ENCODE data around the gene OPN1MW2.
"Not testable (repeated sequence)": the region's sequence is repeated elsewhere in the genome, so short reads cannot be mapped to it uniquely, and the experiment has no call there.

The OPN1MW2 gene

DNA sequence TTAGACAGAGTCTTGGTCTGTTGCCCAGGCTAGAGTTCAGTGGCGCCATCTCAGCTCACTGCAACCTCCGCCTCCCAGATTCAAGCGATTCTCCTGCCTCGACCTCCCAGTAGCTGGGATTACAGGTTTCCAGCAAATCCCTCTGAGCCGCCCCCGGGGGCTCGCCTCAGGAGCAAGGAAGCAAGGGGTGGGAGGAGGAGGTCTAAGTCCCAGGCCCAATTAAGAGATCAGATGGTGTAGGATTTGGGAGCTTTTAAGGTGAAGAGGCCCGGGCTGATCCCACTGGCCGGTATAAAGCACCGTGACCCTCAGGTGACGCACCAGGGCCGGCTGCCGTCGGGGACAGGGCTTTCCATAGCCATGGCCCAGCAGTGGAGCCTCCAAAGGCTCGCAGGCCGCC is at the start of gene OPN1MW2:
OPN1MW2 (plus strand) TSS at position 301 of the 400 bp plus-strand sequence; CDS start at position 361, 60 bp downstream.
- DNase-seq (ENCODE audit: low read depth), result not testable (repeated sequence)

DNA sequence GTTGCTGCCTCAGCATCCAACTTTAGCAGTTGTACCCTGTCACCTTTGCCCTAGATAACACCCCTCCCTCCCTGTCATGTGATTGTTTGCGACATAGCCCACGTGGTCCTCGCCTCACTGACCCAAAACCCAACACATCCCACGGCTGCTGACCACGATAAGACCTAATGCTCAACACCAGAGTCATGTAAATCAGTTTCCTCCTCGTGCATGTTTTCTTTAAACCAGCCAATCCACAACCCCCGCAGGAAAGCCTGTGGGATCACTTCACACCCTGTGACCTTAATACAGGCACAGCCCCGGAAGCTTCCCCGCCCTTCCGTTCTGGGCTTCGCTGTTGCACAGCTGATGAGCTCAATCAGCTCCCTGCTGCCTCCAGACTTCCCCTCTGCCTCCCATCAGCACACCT is 47.0 kb upstream of the OPN1MW2 start:
- DNase-seq (ENCODE audit: low read depth), result not testable (repeated sequence)

DNA sequence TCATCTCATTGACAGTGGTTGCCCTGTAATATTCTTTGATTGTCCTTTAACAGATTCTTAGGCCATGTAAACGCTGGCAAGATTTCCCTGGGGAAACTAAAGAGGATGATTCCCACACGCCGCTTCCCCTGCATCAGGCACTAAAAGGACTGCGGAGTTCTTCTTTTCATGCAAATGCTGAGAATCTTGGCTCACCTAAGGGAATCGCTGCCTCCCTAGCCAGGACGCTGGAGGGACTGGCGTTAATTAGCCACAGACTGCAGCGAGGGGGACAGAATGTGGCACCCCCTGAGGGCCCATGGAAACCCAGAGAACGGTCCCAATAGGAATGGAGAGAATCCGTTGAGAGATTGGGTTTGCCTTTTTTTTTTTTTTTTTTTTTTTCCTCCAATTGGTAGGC is 45.2 kb upstream of the OPN1MW2 start:
- not testable (repeated sequence) for DNase-seq (ENCODE audit: low read depth)

DNA sequence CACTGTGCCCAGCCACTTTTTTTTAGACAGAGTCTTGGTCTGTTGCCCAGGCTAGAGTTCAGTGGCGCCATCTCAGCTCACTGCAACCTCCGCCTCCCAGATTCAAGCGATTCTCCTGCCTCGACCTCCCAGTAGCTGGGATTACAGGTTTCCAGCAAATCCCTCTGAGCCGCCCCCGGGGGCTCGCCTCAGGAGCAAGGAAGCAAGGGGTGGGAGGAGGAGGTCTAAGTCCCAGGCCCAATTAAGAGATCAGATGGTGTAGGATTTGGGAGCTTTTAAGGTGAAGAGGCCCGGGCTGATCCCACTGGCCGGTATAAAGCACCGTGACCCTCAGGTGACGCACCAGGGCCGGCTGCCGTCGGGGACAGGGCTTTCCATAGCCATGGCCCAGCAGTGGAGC is 37.3 kb upstream of the OPN1MW2 start, which contains the start of gene OPN1MW:
OPN1MW (plus strand) TSS at position 301 of the 400 bp plus-strand sequence; CDS start at position 383, 82 bp downstream.
- not testable (repeated sequence) for DNase-seq (ENCODE audit: low read depth)

DNA sequence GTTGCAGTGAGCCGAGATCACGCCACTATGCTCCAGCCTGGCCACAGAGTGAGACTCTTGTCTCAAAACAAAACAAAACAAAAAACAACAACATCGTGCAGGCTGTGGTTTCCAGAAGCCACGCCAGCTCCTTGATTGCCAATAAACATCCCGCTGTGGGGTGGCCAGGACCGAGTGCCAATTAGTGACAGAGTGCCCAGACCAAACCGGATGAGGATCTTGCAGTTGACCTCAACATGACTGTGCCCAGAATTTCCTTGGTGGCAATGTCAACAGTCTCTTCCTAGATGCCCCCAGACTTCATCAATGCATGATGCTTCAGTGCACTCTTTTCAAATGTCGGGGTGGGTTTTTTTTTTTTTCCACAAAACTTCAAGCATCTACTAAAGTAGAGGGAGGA is 35.8 kb upstream of the OPN1MW2 start:
- DNase-seq (ENCODE audit: low read depth), result not testable (repeated sequence)

- DNase-seq (ENCODE audit: low read depth), result not testable (repeated sequence)
Measured at GRCh38 chrX:154192846-154193245, 26.7 kb upstream of the OPN1MW2 start.

DNA sequence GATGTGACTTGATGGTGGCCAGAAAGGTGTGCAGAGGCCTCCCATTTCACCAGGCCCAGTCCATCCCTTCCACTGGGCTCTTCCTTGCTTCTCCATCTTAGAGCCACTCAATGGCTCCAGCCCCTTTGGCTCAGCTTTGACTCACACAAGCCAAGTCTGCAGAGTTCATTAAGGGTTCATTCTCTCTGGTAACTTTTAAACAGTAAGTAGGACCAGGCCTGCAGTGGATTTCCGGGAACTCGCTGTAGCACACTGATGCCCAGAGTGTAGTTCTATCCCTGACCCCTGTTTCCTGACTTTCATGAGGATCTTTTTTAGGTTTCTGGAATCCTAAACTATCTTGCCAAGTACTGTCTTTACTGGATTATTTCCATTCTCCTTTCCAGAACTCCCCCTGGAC is 25.2 kb upstream of the OPN1MW2 start:
- not testable (repeated sequence) for DNase-seq (ENCODE audit: low read depth)

DNA sequence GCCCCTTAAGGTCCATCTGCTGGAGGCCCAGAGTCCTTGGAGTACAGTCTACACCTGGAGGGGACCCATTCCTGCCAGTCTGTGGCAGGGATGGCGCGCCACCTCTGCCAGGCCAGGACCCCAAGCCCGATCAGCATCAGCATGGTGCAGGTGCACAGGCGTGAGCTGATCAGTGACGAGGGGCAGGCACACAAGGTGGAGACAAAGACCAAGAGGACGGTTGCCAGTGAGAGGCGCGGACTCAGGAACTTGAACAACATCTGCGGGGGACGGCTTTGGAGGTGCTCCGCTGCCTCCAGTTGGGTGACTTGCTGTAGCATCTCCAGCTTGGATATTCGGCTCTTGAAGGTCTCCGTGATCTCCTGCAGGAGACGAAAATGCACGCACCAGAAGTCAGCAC is 23.1 kb upstream of the OPN1MW2 start:
- DNase-seq (ENCODE audit: low read depth), result not testable (repeated sequence)

DNA sequence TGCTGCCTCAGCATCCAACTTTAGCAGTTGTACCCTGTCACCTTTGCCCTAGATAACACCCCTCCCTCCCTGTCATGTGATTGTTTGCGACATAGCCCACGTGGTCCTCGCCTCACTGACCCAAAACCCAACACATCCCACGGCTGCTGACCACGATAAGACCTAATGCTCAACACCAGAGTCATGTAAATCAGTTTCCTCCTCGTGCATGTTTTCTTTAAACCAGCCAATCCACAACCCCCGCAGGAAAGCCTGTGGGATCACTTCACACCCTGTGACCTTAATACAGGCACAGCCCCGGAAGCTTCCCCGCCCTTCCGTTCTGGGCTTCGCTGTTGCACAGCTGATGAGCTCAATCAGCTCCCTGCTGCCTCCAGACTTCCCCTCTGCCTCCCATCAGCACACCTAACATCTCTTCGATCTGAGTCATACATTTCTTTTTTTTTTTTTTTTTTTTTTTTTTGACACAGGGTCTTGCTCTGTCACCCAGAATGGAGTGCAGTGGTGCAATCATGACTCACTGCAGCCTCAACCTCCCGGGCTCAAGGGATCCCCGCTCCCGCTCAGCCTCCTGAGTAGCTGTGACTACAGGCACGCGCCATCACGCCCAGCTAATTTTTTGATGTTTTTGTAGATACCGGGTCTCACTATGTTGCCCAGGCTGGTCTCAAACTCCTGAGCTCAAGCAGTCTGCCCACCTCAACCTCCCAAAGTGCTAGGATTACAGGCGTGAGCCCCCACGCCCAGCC is 9.7 kb upstream of the OPN1MW2 start:
- not testable (repeated sequence) for DNase-seq (ENCODE audit: low read depth)

DNA sequence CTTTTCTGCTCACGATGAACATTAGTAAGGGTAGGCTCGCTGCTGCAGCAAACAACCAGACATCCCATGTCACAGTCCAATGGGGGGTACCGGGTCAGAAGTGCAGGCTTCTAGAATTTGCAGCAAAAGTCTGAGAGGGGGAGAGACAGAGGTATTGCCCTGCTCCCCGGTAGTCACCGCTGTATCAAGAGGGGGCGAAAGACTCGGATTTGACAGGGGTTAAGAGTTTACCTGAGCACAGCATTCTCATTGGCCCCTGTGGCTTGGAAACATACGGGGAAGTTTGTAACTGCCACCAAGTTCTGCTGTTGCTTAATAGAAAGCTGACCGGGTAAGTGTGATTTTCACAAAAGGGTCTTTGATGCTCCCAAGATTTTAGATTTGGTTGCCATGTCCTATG is 8.5 kb upstream of the OPN1MW2 start:
- DNase-seq (ENCODE audit: low read depth), result not testable (repeated sequence)

GRCh38 chrX:154211499-154211898 is 8.1 kb upstream of the OPN1MW2 start:
- not testable (repeated sequence) for DNase-seq (ENCODE audit: low read depth)

DNA sequence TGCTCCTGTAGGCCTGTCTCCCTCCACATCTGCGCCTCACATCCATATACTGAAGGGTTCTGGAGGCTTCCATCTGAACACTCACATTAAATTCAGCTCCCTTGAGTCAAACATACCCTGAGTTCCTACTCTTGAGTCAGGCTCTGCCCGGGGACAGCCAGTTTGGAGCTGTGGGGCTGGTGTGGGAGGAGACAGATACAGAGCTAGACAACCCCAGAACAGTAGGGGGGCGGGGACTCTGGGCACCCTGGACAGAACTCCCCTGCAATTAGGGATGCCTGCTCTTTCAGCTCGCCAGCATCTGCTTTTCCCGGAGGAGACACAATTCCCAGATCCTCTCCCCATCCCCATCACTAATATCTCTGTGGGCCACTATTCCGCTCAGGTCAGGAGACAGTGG is 5.7 kb downstream of the OPN1MW2 start:
- DNase-seq (ENCODE audit: low read depth), result not testable (repeated sequence)

DNA sequence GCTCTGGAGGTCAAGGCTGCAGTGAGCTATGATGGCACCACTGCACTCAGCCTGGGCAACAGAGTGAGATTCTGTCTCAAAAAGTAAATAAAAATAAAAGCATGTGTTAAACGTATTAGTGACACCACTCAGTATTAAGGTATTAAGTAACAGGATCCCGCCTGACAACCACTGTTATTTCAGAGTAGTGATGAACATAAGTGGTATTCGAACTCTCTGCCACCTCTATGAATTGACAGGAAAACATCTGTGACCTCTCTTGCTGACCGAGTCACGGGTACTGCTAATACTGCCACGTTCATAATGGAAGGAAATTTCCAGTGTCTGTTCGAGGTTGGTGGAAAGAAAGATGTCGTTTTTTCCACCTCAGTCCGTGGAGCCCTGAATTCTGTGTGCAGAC is 7.2 kb downstream of the OPN1MW2 start:
- DNase-seq (ENCODE audit: low read depth), result not testable (repeated sequence)

GRCh38 chrX:154231443-154231842 is 11.9 kb downstream of the OPN1MW2 start:
- DNase-seq (ENCODE audit: low read depth), result not testable (repeated sequence)

DNA sequence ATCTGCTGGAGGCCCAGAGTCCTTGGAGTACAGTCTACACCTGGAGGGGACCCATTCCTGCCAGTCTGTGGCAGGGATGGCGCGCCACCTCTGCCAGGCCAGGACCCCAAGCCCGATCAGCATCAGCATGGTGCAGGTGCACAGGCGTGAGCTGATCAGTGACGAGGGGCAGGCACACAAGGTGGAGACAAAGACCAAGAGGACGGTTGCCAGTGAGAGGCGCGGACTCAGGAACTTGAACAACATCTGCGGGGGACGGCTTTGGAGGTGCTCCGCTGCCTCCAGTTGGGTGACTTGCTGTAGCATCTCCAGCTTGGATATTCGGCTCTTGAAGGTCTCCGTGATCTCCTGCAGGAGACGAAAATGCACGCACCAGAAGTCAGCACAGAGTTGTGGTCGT is 14.1 kb downstream of the OPN1MW2 start:
- DNase-seq (ENCODE audit: low read depth), result not testable (repeated sequence)

DNA sequence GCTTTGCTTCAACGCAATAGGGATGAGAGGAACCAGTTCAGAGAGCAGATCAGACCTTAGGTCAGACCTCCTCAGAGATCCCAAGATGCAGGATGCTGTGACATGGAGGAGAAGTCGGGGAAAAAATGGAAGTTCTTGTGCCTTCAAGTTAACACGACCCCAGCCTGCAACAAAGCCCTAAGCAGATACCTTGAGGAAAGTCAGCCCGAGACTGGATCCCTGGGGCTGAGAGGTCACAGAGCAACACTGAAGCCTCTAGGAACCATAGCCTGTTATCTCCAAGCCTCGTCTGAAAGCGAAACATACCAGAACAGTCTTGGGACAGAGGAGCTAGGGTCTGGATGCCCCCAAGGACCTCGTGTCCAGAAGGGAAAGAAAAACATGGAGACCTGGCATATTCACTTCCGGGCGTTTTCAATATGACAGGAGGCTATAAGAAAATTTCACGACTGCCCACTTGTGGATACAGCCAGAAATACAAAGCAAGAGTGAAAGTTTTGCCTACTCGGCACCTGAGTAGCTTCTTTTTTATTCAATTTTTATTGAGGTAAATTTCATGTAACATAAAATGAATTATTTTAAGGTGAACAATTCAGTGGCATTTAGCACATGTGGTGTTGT is 19.5 kb downstream of the OPN1MW2 start:
- DNase-seq (ENCODE audit: low read depth), result not testable (repeated sequence)

- DNase-seq (ENCODE audit: low read depth), result not testable (repeated sequence)
Measured at GRCh38 chrX:154239982-154240503, 20.5 kb downstream of the OPN1MW2 start.

DNA sequence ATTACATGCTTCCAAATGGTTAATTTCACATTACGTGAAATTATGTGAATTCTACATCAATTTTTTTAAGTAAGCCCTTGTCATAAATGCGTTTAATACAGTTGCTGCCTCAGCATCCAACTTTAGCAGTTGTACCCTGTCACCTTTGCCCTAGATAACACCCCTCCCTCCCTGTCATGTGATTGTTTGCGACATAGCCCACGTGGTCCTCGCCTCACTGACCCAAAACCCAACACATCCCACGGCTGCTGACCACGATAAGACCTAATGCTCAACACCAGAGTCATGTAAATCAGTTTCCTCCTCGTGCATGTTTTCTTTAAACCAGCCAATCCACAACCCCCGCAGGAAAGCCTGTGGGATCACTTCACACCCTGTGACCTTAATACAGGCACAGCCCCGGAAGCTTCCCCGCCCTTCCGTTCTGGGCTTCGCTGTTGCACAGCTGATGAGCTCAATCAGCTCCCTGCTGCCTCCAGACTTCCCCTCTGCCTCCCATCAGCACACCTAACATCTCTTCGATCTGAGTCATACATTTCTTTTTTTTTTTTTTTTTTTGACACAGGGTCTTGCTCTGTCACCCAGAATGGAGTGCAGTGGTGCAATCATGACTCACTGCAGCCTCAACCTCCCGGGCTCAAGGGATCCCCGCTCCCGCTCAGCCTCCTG is 28.0 kb downstream of the OPN1MW2 start:
- not testable (repeated sequence) for DNase-seq (ENCODE audit: low read depth)

DNA sequence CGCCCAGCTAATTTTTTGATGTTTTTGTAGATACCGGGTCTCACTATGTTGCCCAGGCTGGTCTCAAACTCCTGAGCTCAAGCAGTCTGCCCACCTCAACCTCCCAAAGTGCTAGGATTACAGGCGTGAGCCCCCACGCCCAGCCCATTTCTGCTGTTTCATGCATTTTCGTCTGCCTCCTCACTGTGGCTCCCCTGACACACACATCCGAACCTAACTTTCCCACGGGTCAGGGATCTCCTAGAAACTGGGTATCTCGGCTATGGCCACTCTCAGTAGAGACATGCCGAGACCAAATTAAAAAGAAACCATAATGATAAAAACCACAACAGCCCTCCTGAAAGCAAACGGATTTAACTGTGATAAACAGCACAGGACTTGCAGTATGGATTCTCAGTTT is 28.5 kb downstream of the OPN1MW2 start:
- DNase-seq (ENCODE audit: low read depth), result not testable (repeated sequence)

GRCh38 chrX:154257282-154257681 is 37.7 kb downstream of the OPN1MW2 start, which contains the start of gene OPN1MW3:
TSS of gene OPN1MW3 (plus strand) at chrX:154257582. CDS start at chrX:154257620, 38 bp downstream.
- not testable (repeated sequence) for DNase-seq (ENCODE audit: low read depth)

DNA sequence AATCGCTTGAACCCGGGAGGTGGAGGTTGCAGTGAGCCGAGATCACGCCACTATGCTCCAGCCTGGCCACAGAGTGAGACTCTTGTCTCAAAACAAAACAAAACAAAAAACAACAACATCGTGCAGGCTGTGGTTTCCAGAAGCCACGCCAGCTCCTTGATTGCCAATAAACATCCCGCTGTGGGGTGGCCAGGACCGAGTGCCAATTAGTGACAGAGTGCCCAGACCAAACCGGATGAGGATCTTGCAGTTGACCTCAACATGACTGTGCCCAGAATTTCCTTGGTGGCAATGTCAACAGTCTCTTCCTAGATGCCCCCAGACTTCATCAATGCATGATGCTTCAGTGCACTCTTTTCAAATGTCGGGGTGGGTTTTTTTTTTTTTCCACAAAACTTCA is 39.2 kb downstream of the OPN1MW2 start:
- DNase-seq (ENCODE audit: low read depth), result not testable (repeated sequence)

DNA sequence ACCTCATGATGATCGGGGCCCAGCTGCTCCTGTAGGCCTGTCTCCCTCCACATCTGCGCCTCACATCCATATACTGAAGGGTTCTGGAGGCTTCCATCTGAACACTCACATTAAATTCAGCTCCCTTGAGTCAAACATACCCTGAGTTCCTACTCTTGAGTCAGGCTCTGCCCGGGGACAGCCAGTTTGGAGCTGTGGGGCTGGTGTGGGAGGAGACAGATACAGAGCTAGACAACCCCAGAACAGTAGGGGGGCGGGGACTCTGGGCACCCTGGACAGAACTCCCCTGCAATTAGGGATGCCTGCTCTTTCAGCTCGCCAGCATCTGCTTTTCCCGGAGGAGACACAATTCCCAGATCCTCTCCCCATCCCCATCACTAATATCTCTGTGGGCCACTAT is 43.5 kb downstream of the OPN1MW2 start:
- DNase-seq (ENCODE audit: low read depth), result not testable (repeated sequence)
